NCI-H2196 (cell line): ENCODE results near the gene FBXL22.

Experiments
- DNase-seq: peaks from one replicate; lab custom pipeline; 2025; ENCODE audit not compliant: unreplicated experiment; lab: John Stamatoyannopoulos, UW

Gene FBXL22

GRCh38 chr15:63593705-63594671, 3.2 kb upstream of the FBXL22 start:
- no peak for DNase-seq

- no peak for DNase-seq
Observed at GRCh38 chr15:63595065-63595464, 2.1 kb upstream of the FBXL22 start.

- DNase-seq: no peak
Observed at GRCh38 chr15:63595688-63596087, 1.5 kb upstream of the FBXL22 start.

- no peak for DNase-seq
Observed at GRCh38 chr15:63596676-63597037, 530 bp upstream of the FBXL22 start.

GRCh38 chr15:63597821-63598220, 634 bp downstream of the FBXL22 start:
- DNase-seq: no peak

- DNase-seq: no peak
Observed at GRCh38 chr15:63598473-63599400, 1.6 kb downstream of the FBXL22 start.

GRCh38 chr15:63599401-63600000, 2.3 kb downstream of the FBXL22 start:
- peak; percentile 38 for DNase-seq

GRCh38 chr15:63600001-63600615, 2.9 kb downstream of the FBXL22 start:
- DNase-seq: no peak

- DNase-seq: peak; percentile 86
Observed at GRCh38 chr15:63600616-63601025, 3.4 kb downstream of the FBXL22 start.

GRCh38 chr15:63601026-63601703, 4.0 kb downstream of the FBXL22 start:
- DNase-seq: no peak

GRCh38 chr15:63601704-63602185, 4.6 kb downstream of the FBXL22 start:
- peak; percentile 29 for DNase-seq

- no peak for DNase-seq
Observed at GRCh38 chr15:63602595-63602994, 5.4 kb downstream of the FBXL22 start.

GRCh38 chr15:63603516-63603915, 6.3 kb downstream of the FBXL22 start:
- no peak for DNase-seq

GRCh38 chr15:63604281-63604680, 7.1 kb downstream of the FBXL22 start:
- DNase-seq: no peak

- no peak for DNase-seq
Observed at GRCh38 chr15:63605036-63605435, 7.8 kb downstream of the FBXL22 start.

- DNase-seq: no peak
Observed at GRCh38 chr15:63605816-63606215, 8.6 kb downstream of the FBXL22 start.

- no peak for DNase-seq
Observed at GRCh38 chr15:63606308-63606707, 9.1 kb downstream of the FBXL22 start.

- no peak for DNase-seq
Observed at GRCh38 chr15:63608989-63609388, 11.8 kb downstream of the FBXL22 start.

- no peak for DNase-seq
Observed at GRCh38 chr15:63609448-63609847, 12.3 kb downstream of the FBXL22 start.

- DNase-seq: peak; percentile 54
Observed at GRCh38 chr15:63610209-63610841, 13.1 kb downstream of the FBXL22 start.
